ENCODE measurements around the gene CAND2. TPM values are rescaled to one million over a fixed set of nuclear protein-coding genes. Genes with fewer than 3 reads are reported as not detected.

Gene CAND2
- total RNA-seq, 2 experiments from 2014 or later: 0.05 to 0.09 TPM

GRCh38 chr3:12759097-12759679 lies 37.3 kb upstream of the CAND2 start, which contains the start of gene TMEM40:
TSS of gene TMEM40 (minus strand) at chr3:12759259. CDS start at chr3:12749832, 9,427 bp downstream.
- peaks cover 3% of the 10 kb centered on the region for H3K4me1 Mint-ChIP-seq
- CTCF ChIA-PET: interaction anchor here (0.5 to 1.3 kb wide), 2 partner anchors 132 to 637 kb away, joined by 3 read pairs; no protein-coding TSS in a partner anchor
- ATAC-seq: no peak

GRCh38 chr3:12759693-12760565 lies 36.6 kb upstream of the CAND2 start:
- CTCF ChIA-PET: interaction anchor here (1.3 kb wide), 1 partner anchor 131 kb away, joined by 3 read pairs; no protein-coding TSS in a partner anchor
- no peaks in the 10 kb centered on the region for H3K36me3 Mint-ChIP-seq
- H3K4me1 Mint-ChIP-seq: peaks cover 3% of the 10 kb centered on the region

More at GRCh38 chr3:12759097-12759679, 37.3 kb upstream of the CAND2 start, which contains the start of gene TMEM40:
- Mint-ChIP-seq H3K9me3 (ENCODE audit: low read depth) (no peaks in the 10 kb centered on the region), H3K27me3 (peaks cover 26% of the 10 kb centered on the region), H3K36me3 (no peaks in the 10 kb centered on the region), H3K4me3 (no peak within 1 kb of the TSS), H3K27ac (no peak within 1 kb of the TSS)
- DNase-seq: no peak

GRCh38 chr3:12764171-12764776 lies 32.2 kb upstream of the CAND2 start:
- CTCF ChIA-PET: interaction anchor here (0.7 to 1.6 kb wide), 2 partner anchors 14 to 116 kb away, joined by 3 to 4 read pairs; no protein-coding TSS in a partner anchor
- Mint-ChIP-seq H3K36me3 (no peaks in the 10 kb centered on the region), H3K27ac (no peak overlapping the region), H3K4me3 (no peak overlapping the region), H3K27me3 (peaks cover 10% of the 10 kb centered on the region), H3K9me3 (ENCODE audit: low read depth) (no peaks in the 10 kb centered on the region), H3K4me1 (no peaks in the 10 kb centered on the region)
- DNase-seq: no peak
- ATAC-seq: no peak

More at GRCh38 chr3:12759693-12760565, 36.6 kb upstream of the CAND2 start:
- Mint-ChIP-seq H3K4me3 (no peak overlapping the region), H3K9me3 (ENCODE audit: low read depth) (no peaks in the 10 kb centered on the region), H3K27ac (peak overlapping the region; percentile 22), H3K27me3 (peaks cover 23% of the 10 kb centered on the region)
- ATAC-seq (no peak), DNase-seq (no peak)

- DNase-seq: no peak
- no peaks in the 10 kb centered on the region for H3K9me3 Mint-ChIP-seq (ENCODE audit: low read depth)
- no peaks in the 10 kb centered on the region for H3K4me1 Mint-ChIP-seq
- H3K27ac Mint-ChIP-seq: no peak overlapping the region
- CTCF ChIA-PET: no interaction called here
- peaks cover 7% of the 10 kb centered on the region for H3K27me3 Mint-ChIP-seq
- ATAC-seq: no peak
- no peak overlapping the region for H3K4me3 Mint-ChIP-seq
- H3K36me3 Mint-ChIP-seq: no peaks in the 10 kb centered on the region
Observed at GRCh38 chr3:12766541-12766940, 29.9 kb upstream of the CAND2 start.

GRCh38 chr3:12768579-12769527 lies 27.6 kb upstream of the CAND2 start:
- Mint-ChIP-seq H3K36me3 (no peaks in the 10 kb centered on the region), H3K9me3 (ENCODE audit: low read depth) (no peaks in the 10 kb centered on the region)
- CTCF ChIA-PET: no interaction called here

GRCh38 chr3:12769761-12770160 lies 26.7 kb upstream of the CAND2 start:
- H3K36me3 Mint-ChIP-seq: no peaks in the 10 kb centered on the region
- ATAC-seq: no peak
- no peak overlapping the region for H3K27ac Mint-ChIP-seq
- no peaks in the 10 kb centered on the region for H3K9me3 Mint-ChIP-seq (ENCODE audit: low read depth)
- H3K4me3 Mint-ChIP-seq: no peak overlapping the region
- CTCF ChIA-PET: no interaction called here
- peaks cover 2% of the 10 kb centered on the region for H3K4me1 Mint-ChIP-seq
- no peak for DNase-seq
- peaks cover 17% of the 10 kb centered on the region for H3K27me3 Mint-ChIP-seq

More at GRCh38 chr3:12768579-12769527, 27.6 kb upstream of the CAND2 start:
- no peak for DNase-seq
- Mint-ChIP-seq H3K27ac (no peak overlapping the region), H3K4me3 (no peak overlapping the region), H3K27me3 (peaks cover 9% of the 10 kb centered on the region), H3K4me1 (peaks cover 2% of the 10 kb centered on the region)
- ATAC-seq: no peak

GRCh38 chr3:12771236-12771635 lies 25.2 kb upstream of the CAND2 start:
- ATAC-seq: no peak
- peaks cover 20% of the 10 kb centered on the region for H3K27me3 Mint-ChIP-seq
- H3K4me1 Mint-ChIP-seq: peaks cover 2% of the 10 kb centered on the region
- H3K27ac Mint-ChIP-seq: no peak overlapping the region
- H3K9me3 Mint-ChIP-seq (ENCODE audit: low read depth): no peaks in the 10 kb centered on the region
- no peaks in the 10 kb centered on the region for H3K36me3 Mint-ChIP-seq
- no peak for DNase-seq
- no peak overlapping the region for H3K4me3 Mint-ChIP-seq
- CTCF ChIA-PET: no interaction called here

- DNase-seq (no peak), ATAC-seq (no peak)
- no peak overlapping the region for H3K4me3 Mint-ChIP-seq
- peaks cover 22% of the 10 kb centered on the region for H3K27me3 Mint-ChIP-seq
- H3K27ac Mint-ChIP-seq: no peak overlapping the region
- H3K9me3 Mint-ChIP-seq (ENCODE audit: low read depth): no peaks in the 10 kb centered on the region
- peaks cover 2% of the 10 kb centered on the region for H3K4me1 Mint-ChIP-seq
- H3K36me3 Mint-ChIP-seq: no peaks in the 10 kb centered on the region
- CTCF ChIA-PET: no interaction called here
Observed at GRCh38 chr3:12772462-12772861, 24.0 kb upstream of the CAND2 start.

GRCh38 chr3:12773030-12773709 lies 23.3 kb upstream of the CAND2 start:
- DNase-seq (no peak), ATAC-seq (no peak)
- no peaks in the 10 kb centered on the region for H3K36me3 Mint-ChIP-seq
- H3K4me1 Mint-ChIP-seq: peaks cover 2% of the 10 kb centered on the region
- peaks cover 22% of the 10 kb centered on the region for H3K27me3 Mint-ChIP-seq
- H3K27ac Mint-ChIP-seq: no peak overlapping the region
- no peaks in the 10 kb centered on the region for H3K9me3 Mint-ChIP-seq (ENCODE audit: low read depth)
- no peak overlapping the region for H3K4me3 Mint-ChIP-seq
- CTCF ChIA-PET: no interaction called here

GRCh38 chr3:12773710-12774086 lies 22.8 kb upstream of the CAND2 start:
- Mint-ChIP-seq H3K9me3 (ENCODE audit: low read depth) (no peaks in the 10 kb centered on the region), H3K4me1 (peaks cover 2% of the 10 kb centered on the region), H3K36me3 (no peaks in the 10 kb centered on the region), H3K27me3 (peaks cover 22% of the 10 kb centered on the region), H3K27ac (no peak overlapping the region), H3K4me3 (no peak overlapping the region)
- ATAC-seq: no peak
- DNase-seq: no peak
- CTCF ChIA-PET: no interaction called here

GRCh38 chr3:12774619-12775018 lies 21.9 kb upstream of the CAND2 start:
- H3K9me3 Mint-ChIP-seq (ENCODE audit: low read depth): no peaks in the 10 kb centered on the region
- no peak overlapping the region for H3K4me3 Mint-ChIP-seq
- no peaks in the 10 kb centered on the region for H3K36me3 Mint-ChIP-seq
- DNase-seq: no peak
- no peak for ATAC-seq
- H3K27me3 Mint-ChIP-seq: peaks cover 25% of the 10 kb centered on the region
- no peak overlapping the region for H3K27ac Mint-ChIP-seq
- CTCF ChIA-PET: no interaction called here
- peaks cover 2% of the 10 kb centered on the region for H3K4me1 Mint-ChIP-seq

GRCh38 chr3:12775226-12775625 lies 21.3 kb upstream of the CAND2 start:
- CTCF ChIA-PET: no interaction called here
- H3K36me3 Mint-ChIP-seq: no peaks in the 10 kb centered on the region
- ATAC-seq: no peak
- H3K9me3 Mint-ChIP-seq (ENCODE audit: low read depth): no peaks in the 10 kb centered on the region
- H3K4me1 Mint-ChIP-seq: peaks cover 2% of the 10 kb centered on the region
- no peak overlapping the region for H3K27ac Mint-ChIP-seq
- no peak for DNase-seq
- no peak overlapping the region for H3K4me3 Mint-ChIP-seq
- peaks cover 26% of the 10 kb centered on the region for H3K27me3 Mint-ChIP-seq

Measured in activated CD8-positive, alpha-beta memory T cell treated with anti-CD3 and anti-CD28 coated beads, Interleukin-2, amount 10 ng/mL, durations not matched to agents 7 days and 5 days (primary cell).